Gastrocnemius medialis (tissue), 4 donors: ENCODE data around the gene NLK. TPM values are rescaled to one million over a fixed set of nuclear protein-coding genes. Genes with fewer than 3 reads are reported as not detected.
A peak's percentile ranks its signal among the peaks of the same experiment; 100 is the strongest.

Source experiments
- ATAC-seq, 2 donors: fragments of 150-250 bp; one replicate each; pipeline ENCODE4 v1.9.1; 2016
- DNase-seq, 2 donors: peaks; one replicate each; pipeline ENCODE4 v3.0.0-alpha.2; 2019
- H3K27ac ChIP-seq, 4 donors: fragments of 200-600 bp; sonication (generic); 1 replicate in 1 of 4; 2 replicates in 3 of 4; pipeline ENCODE4 v1.5.1; 2016 to 2018; ENCODE audit warnings: mild to moderate bottlenecking in 2 of 4, moderate library complexity in 1 of 4
- H3K27me3 ChIP-seq, 3 donors: fragments of 200-600 bp; sonication (generic) in 2 of 3; 1 replicate in 1 of 3; 2 replicates in 2 of 3; pipeline versions ENCODE4 v1.5.1 to v1.6.0; 2016 to 2019; ENCODE audit warnings: mild to moderate bottlenecking in 1 of 3, moderate library complexity in 1 of 3
- H3K36me3 ChIP-seq, 2 donors: fragments of 200-600 bp; sonication (generic) in 1 of 2; one replicate each; pipeline ENCODE4 v1.5.1; 2017 to 2018
- H3K4me1 ChIP-seq, 2 donors: fragments of 200-600 bp; sonication (generic) in 1 of 2; one replicate each; pipeline ENCODE4 v1.5.1; 2016 to 2017; ENCODE audit warnings: mild to moderate bottlenecking in 2 of 2
- H3K4me3 ChIP-seq, 4 donors: fragments of 200-600 bp; sonication (generic) in 3 of 4; 1 replicate in 1 of 4; 2 replicates in 3 of 4; pipeline ENCODE4 v1.5.1; 2016 to 2019; ENCODE audit warnings: mild to moderate bottlenecking in 2 of 4
- H3K9me3 ChIP-seq, 3 donors: fragments of 200-600 bp; sonication (generic) in 2 of 3; 1 replicate in 1 of 3; 2 replicates in 2 of 3; pipeline ENCODE4 v1.5.1; 2016 to 2019
- POLR2A ChIP-seq, 2 donors: fragments of 450-650 bp; IDR thresholded peaks; one replicate each; pipeline ENCODE4 v1.6.1; 2017; ENCODE audit warnings: antibody characterized with exemption in 2 of 2, mild to moderate bottlenecking in 2 of 2, moderate library complexity in 2 of 2
- in situ Hi-C, 4 donors: fragments of 200-750 bp; cut with MboI; loops; one replicate each; pipeline versions ENCODE4 v1.15.0 to v1.8.0; 2017; ENCODE audit warnings: low sequenced_read_pairs in 4 of 4
- intact Hi-C: fragments of 100-400 bp; cut with DNase I; formaldehyde crosslinking; loops from one replicate; pipeline ENCODE4 v1.15.1; 2023; ENCODE audit warnings: low total_unique reads
- total RNA-seq, 4 donors: library from RNA; depleted of rRNA; stranded (reverse); fragments of >200 nt; gene quantifications; one replicate each; pipeline versions ENCODE4 v1.1.0 to v1.2.3, GENCODE V29; 2016
- TF ChIP-seq, protein P1 (sequence below), 5 experiments: fragments of 450-650 bp in 3 of 5; fragments of 200-600 bp in 2 of 5; sonication (generic) in 2 of 5; IDR thresholded peaks in 4 of 5; conservative IDR thresholded peaks in 1 of 5; 1 replicate in 4 of 5; 2 replicates in 1 of 5; pipeline ENCODE4 v1.5.1; 2016 to 2019; ENCODE audit warnings: antibody characterized with exemption in 5 of 5, mild to moderate bottlenecking in 3 of 5, moderate library complexity in 3 of 5

Gene NLK
- total RNA-seq, 4 donors from 2014 or later, result 6.5 to 11.0 (median 9.1) TPM

- H3K36me3 ChIP-seq, result peaks cover 0 to 40% of the 10 kb centered on the region in 2 donors
- no peak overlapping the region for H3K27ac ChIP-seq
- no peaks in the 10 kb centered on the region for H3K9me3 ChIP-seq
- ATAC-seq (no peak), DNase-seq (no peak)
- TF ChIP-seq, protein P1, sequence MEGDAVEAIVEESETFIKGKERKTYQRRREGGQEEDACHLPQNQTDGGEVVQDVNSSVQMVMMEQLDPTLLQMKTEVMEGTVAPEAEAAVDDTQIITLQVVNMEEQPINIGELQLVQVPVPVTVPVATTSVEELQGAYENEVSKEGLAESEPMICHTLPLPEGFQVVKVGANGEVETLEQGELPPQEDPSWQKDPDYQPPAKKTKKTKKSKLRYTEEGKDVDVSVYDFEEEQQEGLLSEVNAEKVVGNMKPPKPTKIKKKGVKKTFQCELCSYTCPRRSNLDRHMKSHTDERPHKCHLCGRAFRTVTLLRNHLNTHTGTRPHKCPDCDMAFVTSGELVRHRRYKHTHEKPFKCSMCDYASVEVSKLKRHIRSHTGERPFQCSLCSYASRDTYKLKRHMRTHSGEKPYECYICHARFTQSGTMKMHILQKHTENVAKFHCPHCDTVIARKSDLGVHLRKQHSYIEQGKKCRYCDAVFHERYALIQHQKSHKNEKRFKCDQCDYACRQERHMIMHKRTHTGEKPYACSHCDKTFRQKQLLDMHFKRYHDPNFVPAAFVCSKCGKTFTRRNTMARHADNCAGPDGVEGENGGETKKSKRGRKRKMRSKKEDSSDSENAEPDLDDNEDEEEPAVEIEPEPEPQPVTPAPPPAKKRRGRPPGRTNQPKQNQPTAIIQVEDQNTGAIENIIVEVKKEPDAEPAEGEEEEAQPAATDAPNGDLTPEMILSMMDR (IDR thresholded peaks at IDR 0.05 in 4 of 5, conservative IDR thresholded peaks at IDR 0.05 in 1 of 5), result no peak
- TF ChIP-seq POLR2A (IDR thresholded peaks at IDR 0.05), result no peak
- in situ Hi-C loops (no loop called here), intact Hi-C loops (no loop called here)
- H3K27me3 ChIP-seq, result no peaks in the 10 kb centered on the region
- H3K4me3 ChIP-seq, result no peak overlapping the region
- no peaks in the 10 kb centered on the region for H3K4me1 ChIP-seq
Measured at GRCh38 chr17:28189667-28190066, 147.2 kb downstream of the NLK start.

DNA sequence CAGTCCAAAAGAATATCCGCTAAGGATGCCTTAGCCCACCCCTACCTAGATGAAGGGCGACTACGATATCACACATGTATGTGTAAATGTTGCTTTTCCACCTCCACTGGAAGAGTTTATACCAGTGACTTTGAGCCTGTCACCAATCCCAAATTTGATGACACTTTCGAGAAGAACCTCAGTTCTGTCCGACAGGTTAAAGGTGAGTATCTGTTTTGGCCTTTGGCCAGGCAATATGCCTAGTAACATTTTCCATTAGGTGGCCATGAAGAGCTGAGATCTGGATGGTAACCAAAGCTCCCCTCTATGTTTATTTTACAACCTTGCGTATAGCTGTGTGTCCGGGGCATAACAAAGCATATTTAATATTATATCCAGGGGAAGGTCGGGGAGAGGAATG, 148.5 kb downstream of the NLK start:
- in situ Hi-C loops, result no loop called here
- TF ChIP-seq, protein P1 (IDR thresholded peaks at IDR 0.05 in 4 of 5, conservative IDR thresholded peaks at IDR 0.05 in 1 of 5), result no peak
- TF ChIP-seq POLR2A (IDR thresholded peaks at IDR 0.05), result no peak
- Histone ChIP-seq H3K9me3 (no peaks in the 10 kb centered on the region), H3K4me1 (no peaks in the 10 kb centered on the region), H3K4me3 (no peak overlapping the region), H3K27ac (no peak overlapping the region), H3K27me3 (no peaks in the 10 kb centered on the region), H3K36me3 (peaks cover 0 to 35% of the 10 kb centered on the region in 2 donors)
- DNase-seq (no peak), ATAC-seq (no peak)
- intact Hi-C loops, result no loop called here

GRCh38 chr17:28193241-28193640, 150.8 kb downstream of the NLK start:
- intact Hi-C loops (no loop called here), in situ Hi-C loops (no loop called here)
- no peaks in the 10 kb centered on the region for H3K9me3 ChIP-seq
- no peaks in the 10 kb centered on the region for H3K4me1 ChIP-seq
- DNase-seq (peak; percentile 10 to 48), ATAC-seq (no peak)
- H3K36me3 ChIP-seq, result peaks cover 0 to 29% of the 10 kb centered on the region in 2 donors
- H3K27ac ChIP-seq, result no peak overlapping the region
- TF ChIP-seq POLR2A (IDR thresholded peaks at IDR 0.05), result no peak
- TF ChIP-seq, protein P1 (IDR thresholded peaks at IDR 0.05 in 4 of 5, conservative IDR thresholded peaks at IDR 0.05 in 1 of 5), result no peak
- no peaks in the 10 kb centered on the region for H3K27me3 ChIP-seq
- no peak overlapping the region for H3K4me3 ChIP-seq

DNA sequence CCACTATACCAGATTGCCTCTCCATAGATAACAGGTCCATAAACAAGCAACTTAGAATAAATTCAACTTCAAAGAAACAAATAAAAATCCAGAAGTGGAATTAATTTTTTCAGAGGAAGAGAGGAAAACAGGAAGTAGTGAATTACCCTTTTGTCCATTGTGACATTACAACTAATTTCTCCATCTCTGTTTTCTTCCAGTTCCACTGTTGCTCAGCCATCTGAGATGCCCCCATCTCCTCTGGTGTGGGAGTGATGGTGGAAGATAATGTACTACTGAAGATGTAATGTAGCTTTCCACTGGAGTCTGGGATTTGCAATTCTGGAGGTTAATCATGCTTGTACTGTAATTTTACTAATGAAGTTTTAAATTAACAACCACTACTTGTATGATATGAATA, 151.9 kb downstream of the NLK start:
- TF ChIP-seq, protein P1 (IDR thresholded peaks at IDR 0.05 in 4 of 5, conservative IDR thresholded peaks at IDR 0.05 in 1 of 5), result no peak
- no peak for TF ChIP-seq POLR2A (IDR thresholded peaks at IDR 0.05)
- Histone ChIP-seq H3K27ac (no peak overlapping the region), H3K4me1 (no peaks in the 10 kb centered on the region), H3K4me3 (no peak overlapping the region), H3K9me3 (no peaks in the 10 kb centered on the region), H3K27me3 (no peaks in the 10 kb centered on the region), H3K36me3 (peaks cover 0 to 29% of the 10 kb centered on the region in 2 donors)
- ATAC-seq (no peak), DNase-seq (no peak)
- in situ Hi-C loops (no loop called here), intact Hi-C loops (no loop called here)

- Histone ChIP-seq H3K36me3 (peaks cover 0 to 29% of the 10 kb centered on the region in 2 donors), H3K4me1 (no peaks in the 10 kb centered on the region), H3K4me3 (no peak overlapping the region), H3K27me3 (no peaks in the 10 kb centered on the region), H3K27ac (no peak overlapping the region), H3K9me3 (no peaks in the 10 kb centered on the region)
- DNase-seq (no peak), ATAC-seq (no peak)
- in situ Hi-C loops (no loop called here), intact Hi-C loops (no loop called here)
- TF ChIP-seq POLR2A (IDR thresholded peaks at IDR 0.05), result no peak
- TF ChIP-seq, protein P1 (IDR thresholded peaks at IDR 0.05 in 4 of 5, conservative IDR thresholded peaks at IDR 0.05 in 1 of 5), result no peak
Measured at GRCh38 chr17:28196636-28197035, 154.2 kb downstream of the NLK start.
